GM12878 (cell line): ENCODE measurements around the gene PBLD. TPM values are rescaled to one million over a fixed set of nuclear protein-coding genes. Genes with fewer than 3 reads are reported as not detected.

Source experiments
- ATAC-seq: fragments of 200-7000 bp; cut with Tn5 transposase; 3 replicates; pipeline ENCODE4 v1.9.1; 2020; ENCODE audit warnings: mild to moderate bottlenecking, moderate library complexity
- BruUV-seq: library from RNA; stranded (reverse); fragments of 400-500 nt; replicated peaks from 2 replicates; lab custom pipeline; 2021; lab: Mats Ljungman, UMichigan
- CTCF ChIA-PET: fragments of 300-600 bp; sonication (Branson Sonifier 250); formaldehyde crosslinking; extraction: SDS; loops from one replicate; lab custom pipeline; 2021; ENCODE audit warnings: inconsistent platforms; lab: Yijun Ruan, JAX
- POLR2A ChIA-PET: fragments of 350-600 bp; formaldehyde crosslinking; extraction: SDS; loops from one replicate; lab custom pipeline; 2021; ENCODE audit warnings: inconsistent platforms; lab: Charles Lee
- RAD21 ChIA-PET: fragments of 300-600 bp; sonication (Branson Sonifier 250); formaldehyde crosslinking; loops from one replicate; lab custom pipeline; 2023; ENCODE audit warnings: antibody characterized with exemption; ENCODE audit not compliant: unreplicated experiment; lab: Charles Lee
- SMC1A ChIA-PET: fragments of 300-600 bp; sonication (Branson Sonifier 250); formaldehyde crosslinking; loops from one replicate; lab custom pipeline; 2023; ENCODE audit not compliant: unreplicated experiment, uncharacterized antibody; lab: Charles Lee
- DNase-seq: peaks from one replicate; pipeline ENCODE4 v3.0.0-alpha.2; 2011; ENCODE audit warnings: low read depth, low spot score
- FAIRE-seq: peaks from 3 replicates; lab custom pipeline; 2011; peaks lifted over from hg19 to GRCh38; lab: Jason Lieb, UNC
- H2AFZ ChIP-seq: 2 replicates; pipeline ENCODE4 v1.6.0; 2011; ENCODE audit warnings: low read depth, low read length, control low read depth; ENCODE audit not compliant: control insufficient read depth
- H3K27ac ChIP-seq: 2 replicates; pipeline ENCODE4 v1.5.1; 2011; ENCODE audit warnings: control low read depth; ENCODE audit not compliant: control insufficient read depth, insufficient read depth
- H3K27me3 ChIP-seq, 2 experiments: replicated peaks in 1 of 2; 2 replicates each; pipeline versions ENCODE4 v1.6.0 to v1.6.1; 2011; ENCODE audit warnings: low read length in 1 of 2; ENCODE audit not compliant: control insufficient read depth in 2 of 2, insufficient read depth in 2 of 2
- H3K36me3 ChIP-seq, 2 experiments: 2 replicates each; pipeline ENCODE4 v1.5.1; 2011; ENCODE audit warnings: low read length in 1 of 2; ENCODE audit not compliant: control insufficient read depth in 2 of 2, insufficient read depth in 2 of 2
- H3K4me1 ChIP-seq: 2 replicates; pipeline ENCODE4 v1.6.1; 2011; ENCODE audit warnings: mild to moderate bottlenecking, low read length, moderate library complexity, mixed read lengths; ENCODE audit not compliant: control insufficient read depth, insufficient read depth
- H3K4me2 ChIP-seq: 2 replicates; pipeline ENCODE4 v1.6.0; 2011; ENCODE audit warnings: control low read depth; ENCODE audit not compliant: control insufficient read depth, insufficient read depth
- H3K4me3 ChIP-seq: fragments of 200-600 bp; sonication (generic); 2 replicates; pipeline ENCODE4 v1.5.1; 2016
- H3K79me2 ChIP-seq: 2 replicates; pipeline ENCODE4 v1.6.0; 2011; ENCODE audit warnings: low read length; ENCODE audit not compliant: control insufficient read depth, insufficient read depth
- H3K9ac ChIP-seq: 2 replicates; pipeline ENCODE4 v1.8.0; 2011; ENCODE audit warnings: low read length, control low read depth, mixed read lengths; ENCODE audit not compliant: control insufficient read depth, insufficient read depth
- H3K9me3 ChIP-seq: replicated peaks from 3 replicates; pipeline ENCODE4 v1.5.1; 2011; ENCODE audit warnings: mild to moderate bottlenecking, low read length; ENCODE audit not compliant: control insufficient read depth, insufficient read depth
- H4K20me1 ChIP-seq: 2 replicates; pipeline ENCODE4 v1.6.0; 2011; ENCODE audit not compliant: control insufficient read depth, insufficient read depth
- BACH1 ChIP-seq: fragments of 450-650 bp; IDR thresholded peaks from 2 replicates; pipeline ENCODE4 v1.6.1; 2017; ENCODE audit warnings: mild to moderate bottlenecking, borderline replicate concordance
- BCLAF1 ChIP-seq: fragments of 450-650 bp; IDR thresholded peaks from 2 replicates; pipeline ENCODE4 v1.6.1; 2017; ENCODE audit warnings: antibody characterized with exemption, mild to moderate bottlenecking, moderate library complexity
- CHD1 ChIP-seq: IDR thresholded peaks from 2 replicates; pipeline ENCODE4 v1.6.1; 2012; ENCODE audit warnings: low read depth, low read length, improper control_type of control experiment
- CREB1 ChIP-seq: IDR thresholded peaks from 2 replicates; pipeline ENCODE4 v1.6.1; 2012; ENCODE audit warnings: low read depth, mild to moderate bottlenecking, inconsistent platforms
- EZH2 ChIP-seq: IDR thresholded peaks from 2 replicates; pipeline ENCODE4 v1.6.1; 2012; ENCODE audit warnings: low read depth, mild to moderate bottlenecking, control low read depth, inconsistent platforms, low read length, borderline replicate concordance; ENCODE audit not compliant: control insufficient read depth
- GABPA ChIP-seq: IDR thresholded peaks from 2 replicates; pipeline ENCODE4 v1.6.1; 2014; ENCODE audit warnings: antibody characterized with exemption, low read depth, mild to moderate bottlenecking, inconsistent platforms
- GATAD2B ChIP-seq: fragments of 450-650 bp; conservative IDR thresholded peaks from 2 replicates; pipeline ENCODE4 v1.6.1; 2017; ENCODE audit warnings: low read depth, mild to moderate bottlenecking, moderate library complexity
- IKZF2 ChIP-seq, 2 experiments: fragments of 450-650 bp; IDR thresholded peaks; 2 replicates each; pipeline ENCODE4 v1.6.1; 2017; ENCODE audit warnings: mild to moderate bottlenecking in 2 of 2, moderate library complexity in 2 of 2
- KAT2A ChIP-seq: conservative IDR thresholded peaks from 2 replicates; pipeline ENCODE4 v1.6.1; 2011; ENCODE audit warnings: low read depth, low read length; ENCODE audit not compliant: control insufficient read depth
- KLF5 ChIP-seq: fragments of 450-650 bp; IDR thresholded peaks from 2 replicates; pipeline ENCODE4 v1.6.1; 2014; ENCODE audit warnings: mild to moderate bottlenecking; ENCODE audit not compliant: partially characterized antibody
- NFYA ChIP-seq: IDR thresholded peaks from 2 replicates; pipeline ENCODE4 v1.6.1; 2011; ENCODE audit warnings: low read depth, mild to moderate bottlenecking, low read length, improper control_type of control experiment, borderline replicate concordance
- POLR2AphosphoS2 ChIP-seq: IDR thresholded peaks from 2 replicates; pipeline ENCODE4 v1.6.1; 2011; ENCODE audit warnings: low read depth, mild to moderate bottlenecking, low read length, improper control_type of control experiment, moderate library complexity
- POLR2AphosphoS5 ChIP-seq: IDR thresholded peaks from 2 replicates; pipeline ENCODE4 v1.6.1; 2011; ENCODE audit warnings: mild to moderate bottlenecking, low read length, inconsistent platforms
- RUNX3 ChIP-seq: IDR thresholded peaks from 2 replicates; pipeline ENCODE4 v1.6.1; 2012; ENCODE audit warnings: low read length, inconsistent platforms
- SMAD5 ChIP-seq: IDR thresholded peaks from 2 replicates; pipeline ENCODE4 v1.6.1; 2016; ENCODE audit warnings: antibody characterized with exemption, low read depth
- SMC3 ChIP-seq: IDR thresholded peaks from 2 replicates; pipeline ENCODE4 v1.6.1; 2011; ENCODE audit warnings: low read length, improper control_type of control experiment, borderline replicate concordance
- STAT1 ChIP-seq: fragments of 450-650 bp; conservative IDR thresholded peaks from 2 replicates; pipeline ENCODE4 v1.6.1; 2014; ENCODE audit warnings: antibody characterized with exemption, mild to moderate bottlenecking
- WGBS: methylation state at CpG from one replicate; pipeline ENCODE4 v1.1.6; 2016; ENCODE audit warnings: low lambda C conversion rate; ENCODE audit not compliant: insufficient replicate concordance, insufficient coverage; ENCODE audit errors: missing lambda C conversion rate; 5-methylcytosine and 5-hydroxymethylcytosine counted together
- in situ Hi-C: fragments of 300-500 bp; cut with MboI; formaldehyde crosslinking; loops from 9 replicates; pipeline ENCODE4 v1.14.3; 2018; ENCODE audit warnings: mixed read lengths
- intact Hi-C: fragments of 100-400 bp; cut with micrococcal nuclease; formaldehyde crosslinking; loops from one replicate; pipeline ENCODE4 v1.14.2; 2022; ENCODE audit not compliant: unreplicated experiment
- polyA plus RNA-seq, 11 experiments: library from polyadenylated mRNA; depleted of rRNA in 4 of 11; unstranded in 6 of 11; stranded (reverse) in 5 of 11; fragments of >200 nt; fragmentation: Nextera tagmentation in 4 of 11; fragmentation: Illumina TruSeq in 1 of 11; extraction: Ambion mirVana in 4 of 11; extraction: Trizol in 1 of 11; gene quantifications; 1 replicate in 1 of 11; 2 replicates in 10 of 11; pipeline versions ENCODE4 v1.2.1 to v1.2.3, GENCODE V29; 2011 to 2016; ENCODE audit warnings: inconsistent platforms in 2 of 11, missing spikeins in 2 of 11, low read depth in 1 of 11
- total RNA-seq, 4 experiments: library from RNA; depleted of rRNA in 3 of 4; stranded (reverse); fragments of >200 nt in 3 of 4; fragmentation: Illumina TruSeq in 1 of 4; extraction: Trizol in 1 of 4; gene quantifications; 2 replicates each; pipeline versions ENCODE4 v1.2.1 to v1.2.3, GENCODE V29; 2013 to 2021
- TF ChIP-seq, protein P1 (sequence below): fragments of 450-650 bp; IDR thresholded peaks from 2 replicates; pipeline ENCODE4 v1.6.1; 2014; ENCODE audit warnings: mild to moderate bottlenecking

The PBLD gene
- total and polyA plus RNA-seq, 10 of the 15 experiments (the other 5 are each of a cell fraction or from before 2014, with no cell fraction given), result 0.68 to 2.8 (median 1.7) TPM

DNA sequence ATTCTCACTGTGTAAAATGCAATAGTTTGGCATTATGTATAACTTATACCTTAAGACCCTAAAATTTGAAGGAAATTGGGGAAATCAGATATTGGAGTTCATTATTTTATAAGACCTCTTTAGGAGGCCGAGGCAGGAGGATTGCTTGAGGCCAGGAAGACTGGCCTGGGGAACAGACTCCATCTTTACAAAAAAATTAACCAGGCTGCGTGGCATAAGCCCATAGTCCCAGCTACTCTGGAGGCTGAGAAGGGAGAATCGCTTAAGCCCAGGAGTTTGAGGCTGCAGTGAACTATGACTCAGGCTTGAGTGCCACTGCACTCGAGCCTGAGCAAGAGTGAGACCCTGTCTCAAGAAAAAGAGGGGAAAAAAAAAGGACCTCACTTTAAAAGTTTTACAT is 14.0 kb upstream of the PBLD start:
- BruUV-seq, result no TSS peak
- FAIRE-seq, result no peak
- DNase-seq, result no peak
- no peak overlapping the region for H3K9ac ChIP-seq
- no peaks in the 10 kb centered on the region; the same call in 1 of the 2 replicates for H3K79me2 ChIP-seq
- H3K9me3 ChIP-seq, result no peaks in the 10 kb centered on the region
- no peaks in the 10 kb centered on the region for H3K27me3 ChIP-seq
- no peaks in the 10 kb centered on the region for H3K4me1 ChIP-seq
- H4K20me1 ChIP-seq, result no peaks in the 10 kb centered on the region
- ChIA-PET RAD21 (no interaction called here), CTCF (interaction anchor here (0.6 to 3.0 kb wide), 7 partner anchors 8 to 134 kb away, joined by 3 to 32 read pairs (median 14); partner anchors contain the start of genes HNRNPH3 and PBLD), POLR2A (interaction anchor here (0.6 kb wide), 3 partner anchors 9 to 506 kb away, joined by 3 to 6 read pairs (median 5); partner anchors contain the start of gene HNRNPH3), SMC1A (interaction anchor here (2.2 to 2.5 kb wide), 2 partner anchors 16 to 134 kb away, joined by 10 to 24 read pairs; no protein-coding TSS in a partner anchor)
- intact Hi-C loops (no loop called here), in situ Hi-C loops (no loop called here)
- peaks cover 0 to 23% of the 10 kb centered on the region in 2 experiments; a peak in 2 of 4 replicates for H3K36me3 ChIP-seq
- H3K4me3 ChIP-seq, result no peak overlapping the region
- no peak for TF ChIP-seq BACH1
- TF ChIP-seq KAT2A, result no peak
- TF ChIP-seq SMC3, result no peak
- TF ChIP-seq GABPA, result no peak
- TF ChIP-seq BCLAF1, result no peak
- no peak for TF ChIP-seq CREB1
- TF ChIP-seq, protein P1, sequence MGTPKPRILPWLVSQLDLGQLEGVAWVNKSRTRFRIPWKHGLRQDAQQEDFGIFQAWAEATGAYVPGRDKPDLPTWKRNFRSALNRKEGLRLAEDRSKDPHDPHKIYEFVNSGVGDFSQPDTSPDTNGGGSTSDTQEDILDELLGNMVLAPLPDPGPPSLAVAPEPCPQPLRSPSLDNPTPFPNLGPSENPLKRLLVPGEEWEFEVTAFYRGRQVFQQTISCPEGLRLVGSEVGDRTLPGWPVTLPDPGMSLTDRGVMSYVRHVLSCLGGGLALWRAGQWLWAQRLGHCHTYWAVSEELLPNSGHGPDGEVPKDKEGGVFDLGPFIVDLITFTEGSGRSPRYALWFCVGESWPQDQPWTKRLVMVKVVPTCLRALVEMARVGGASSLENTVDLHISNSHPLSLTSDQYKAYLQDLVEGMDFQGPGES, result no peak
- TF ChIP-seq CHD1, result no peak
- TF ChIP-seq KLF5, result no peak
- TF ChIP-seq GATAD2B, result no peak
- 0 out of 2 replicates have a peak, but pooled peaks have one; percentile 32 for TF ChIP-seq POLR2AphosphoS2
- TF ChIP-seq NFYA, result no peak
- TF ChIP-seq EZH2, result no peak
- no peak for TF ChIP-seq STAT1
- no peak for TF ChIP-seq POLR2AphosphoS5
- 0 out of 2 replicates have a peak, but pooled peaks have one; percentile 26 for TF ChIP-seq SMAD5
- no peak for TF ChIP-seq IKZF2 (IDR thresholded peaks at IDR 0.05)
- TF ChIP-seq RUNX3, result no peak
- H3K4me2 ChIP-seq, result no peak overlapping the region
- 79% methylated on average over 4 of the region's 4 CpGs for WGBS
- H3K27ac ChIP-seq, result no peak overlapping the region
- ATAC-seq, result no peak
- H2AFZ ChIP-seq, result no peak overlapping the region
